ENCODE measurements around the gene SCYGR1. TPM values are rescaled to one million over a fixed set of nuclear protein-coding genes. Genes with fewer than 3 reads are reported as not detected.

Gene SCYGR1
- total RNA-seq, 2 donors from 2014 or later: not detected

DNA sequence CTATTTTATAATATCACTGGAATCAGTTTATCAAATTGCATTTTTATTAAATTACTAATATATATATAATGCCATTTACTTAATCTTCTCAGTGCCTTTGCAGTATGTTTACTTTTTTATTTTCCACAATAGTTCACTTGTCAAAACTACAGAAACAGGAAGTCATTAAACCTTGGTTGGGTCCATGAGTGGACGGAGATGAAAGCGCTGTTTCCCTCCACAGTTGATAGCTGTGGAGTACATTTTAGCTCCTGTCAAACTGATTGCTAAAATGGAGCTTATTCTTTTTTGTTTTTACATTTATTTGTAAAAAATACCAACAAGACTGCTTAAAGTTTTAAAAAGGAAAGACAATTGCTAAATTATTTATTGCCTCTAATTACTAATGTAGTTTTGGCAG is 43.5 kb downstream of the SCYGR1 start:
- intact Hi-C loops (cut with DNase I, micrococcal nuclease): no loop called here
- no peak for DNase-seq
- ATAC-seq: no peak

- intact Hi-C loops (cut with DNase I, micrococcal nuclease): no loop called here
- DNase-seq (no peak), ATAC-seq (no peak)
Observed at GRCh38 chr2:227341553-227341952, 46.2 kb downstream of the SCYGR1 start.

DNA sequence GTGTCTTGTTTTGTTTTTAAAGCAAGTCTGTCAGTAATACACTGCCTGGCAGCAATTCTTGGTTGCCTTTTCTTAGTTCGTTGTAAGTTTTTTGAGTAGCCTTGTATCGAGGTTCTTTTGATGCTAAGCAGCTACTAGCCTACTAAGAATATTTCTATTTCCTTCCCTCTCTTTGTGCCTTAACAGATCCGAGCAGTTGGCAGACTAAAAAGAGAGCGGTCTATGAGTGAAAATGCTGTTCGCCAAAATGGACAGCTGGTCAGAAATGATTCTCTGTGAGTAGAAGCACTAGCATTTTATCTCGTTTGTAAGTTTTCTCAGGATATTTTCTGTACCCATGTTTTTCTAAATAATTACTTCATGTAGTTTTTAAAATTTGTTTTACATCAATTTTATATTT is 47.6 kb downstream of the SCYGR1 start:
- DNase-seq (no peak), ATAC-seq (no peak)
- intact Hi-C loops (cut with DNase I, micrococcal nuclease): no loop called here

- no peak for ATAC-seq
- intact Hi-C loops (cut with DNase I, micrococcal nuclease): no loop called here
- no peak for DNase-seq
Observed at GRCh38 chr2:227339098-227339599, 48.6 kb downstream of the SCYGR1 start.

Other genes with a start within 250 kb of the SCYGR1 start
- gene COL4A4, start 223.7 kb downstream of the SCYGR1 start, total RNA-seq: 1 to 10 TPM; 1.5 to 2.0 TPM
- under 1 TPM; 0.56 to 0.61 TPM for gene COL4A3, start 223.3 kb downstream of the SCYGR1 start, total RNA-seq
- 10 to 100 TPM; 60.4 to 71.5 TPM for gene MFF, start 62.7 kb downstream of the SCYGR1 start, total RNA-seq
- gene TM4SF20, start 8.6 kb downstream of the SCYGR1 start, total RNA-seq: 10 to 100 TPM in 1 of 2 donors, 1 to 10 TPM in 1; 3.8 to 54.3 TPM
- 10 to 100 TPM; 64.6 to 77.3 TPM for gene AGFG1, start 84.2 kb upstream of the SCYGR1 start, total RNA-seq
- gene SCYGR2, start 210.9 kb upstream of the SCYGR1 start, total RNA-seq: not detected
- gene SCYGR3, start 226.9 kb upstream of the SCYGR1 start, total RNA-seq: not detected
- not detected for gene SCYGR4, start 229.5 kb upstream of the SCYGR1 start, total RNA-seq

All from left colon (tissue), 2 donors.